Liver (tissue), 9 donors: Measurements from ENCODE around the gene GHDC. TPM values are rescaled to one million over a fixed set of nuclear protein-coding genes. Genes with fewer than 3 reads are reported as not detected.

ENCODE experiments used
- DNase-seq: peaks from one replicate; pipeline ENCODE4 v3.0.0-alpha.2; 2017; ENCODE audit warnings: low spot score
- H3K27ac ChIP-seq, 2 donors: one replicate each; pipeline ENCODE4 v1.7.0; 2013; ENCODE audit warnings: inconsistent platforms in 2 of 2, low read length in 2 of 2, control low read depth in 1 of 2, low read depth in 1 of 2, mild to moderate bottlenecking in 1 of 2
- H3K27me3 ChIP-seq, 4 donors: one replicate each; pipeline versions ENCODE4 v1.6.1 to v1.7.0; 2013; ENCODE audit warnings: low read length in 3 of 4, inconsistent platforms in 1 of 4, mild to moderate bottlenecking in 1 of 4, moderate library complexity in 1 of 4; ENCODE audit not compliant: control insufficient read depth in 4 of 4, insufficient read depth in 4 of 4
- H3K36me3 ChIP-seq, 4 donors: one replicate each; pipeline versions ENCODE4 v1.6.1 to v1.7.0; 2013; ENCODE audit warnings: low read length in 3 of 4, mild to moderate bottlenecking in 3 of 4, low read depth in 1 of 4, moderate library complexity in 1 of 4; ENCODE audit not compliant: control insufficient read depth in 4 of 4, insufficient read depth in 3 of 4
- H3K4me1 ChIP-seq, 4 donors: one replicate each; pipeline versions ENCODE4 v1.6.1 to v1.7.0; 2013; ENCODE audit warnings: low read length in 3 of 4, mild to moderate bottlenecking in 3 of 4, moderate library complexity in 1 of 4; ENCODE audit not compliant: control insufficient read depth in 4 of 4, insufficient read depth in 4 of 4
- H3K4me3 ChIP-seq, 3 donors: one replicate each; pipeline versions ENCODE4 v1.6.1 to v1.7.0; 2013; ENCODE audit warnings: low read length in 3 of 3, control low read depth in 1 of 3, low read depth in 1 of 3, mild to moderate bottlenecking in 1 of 3
- H3K9ac ChIP-seq, 2 donors: one replicate each; pipeline ENCODE4 v1.7.0; 2013; ENCODE audit warnings: low read length in 2 of 2, mild to moderate bottlenecking in 2 of 2, moderate library complexity in 2 of 2, control low read depth in 1 of 2, low read depth in 1 of 2
- H3K9me3 ChIP-seq, 4 donors: one replicate each; pipeline versions ENCODE4 v1.6.1 to v1.7.0; 2013; ENCODE audit warnings: low read length in 3 of 4; ENCODE audit not compliant: control insufficient read depth in 4 of 4
- EGR1 ChIP-seq, 2 donors: IDR thresholded peaks; 2 replicates each; pipeline ENCODE4 v1.6.1; 2016 to 2018; ENCODE audit warnings: antibody characterized with exemption in 2 of 2, low read depth in 2 of 2
- FOXA1 ChIP-seq: IDR thresholded peaks from 2 replicates; pipeline ENCODE4 v1.6.1; 2016; ENCODE audit warnings: antibody characterized with exemption
- FOXA2 ChIP-seq: IDR thresholded peaks from 2 replicates; pipeline ENCODE4 v1.6.1; 2016; ENCODE audit warnings: antibody characterized with exemption
- GABPA ChIP-seq, 2 donors: IDR thresholded peaks in 1 of 2; conservative IDR thresholded peaks in 1 of 2; 2 replicates each; pipeline ENCODE4 v1.6.1; 2016; ENCODE audit warnings: antibody characterized with exemption in 2 of 2, mild to moderate bottlenecking in 1 of 2, moderate library complexity in 1 of 2
- HNF4A ChIP-seq, 2 donors: conservative IDR thresholded peaks; 2 replicates each; pipeline ENCODE4 v1.6.1; 2016; ENCODE audit warnings: antibody characterized with exemption in 2 of 2, mild to moderate bottlenecking in 2 of 2
- HNF4G ChIP-seq: IDR thresholded peaks from 2 replicates; pipeline ENCODE4 v1.6.1; 2016; ENCODE audit warnings: antibody characterized with exemption
- JUND ChIP-seq, 2 donors: IDR thresholded peaks; 2 replicates each; pipeline ENCODE4 v1.6.1; 2016; ENCODE audit warnings: antibody characterized with exemption in 2 of 2
- MAX ChIP-seq: IDR thresholded peaks from 2 replicates; pipeline ENCODE4 v1.6.1; 2016; ENCODE audit warnings: antibody characterized with exemption
- NR2F2 ChIP-seq: IDR thresholded peaks from 2 replicates; pipeline ENCODE4 v1.6.1; 2016; ENCODE audit warnings: antibody characterized with exemption
- RAD21 ChIP-seq, 2 donors: IDR thresholded peaks; 2 replicates each; pipeline ENCODE4 v1.6.1; 2016; ENCODE audit warnings: antibody characterized with exemption in 2 of 2, mild to moderate bottlenecking in 2 of 2
- RXRA ChIP-seq, 2 donors: IDR thresholded peaks; 2 replicates each; pipeline ENCODE4 v1.6.1; 2017 to 2018; ENCODE audit warnings: antibody characterized with exemption in 2 of 2, mild to moderate bottlenecking in 1 of 2
- SP1 ChIP-seq: IDR thresholded peaks from 2 replicates; pipeline ENCODE4 v1.6.1; 2018; ENCODE audit warnings: antibody characterized with exemption, mild to moderate bottlenecking
- TAF1 ChIP-seq: conservative IDR thresholded peaks from 2 replicates; pipeline ENCODE4 v1.6.1; 2016; ENCODE audit warnings: antibody characterized with exemption, mild to moderate bottlenecking
- YY1 ChIP-seq: IDR thresholded peaks from 2 replicates; pipeline ENCODE4 v1.6.1; 2016; ENCODE audit warnings: antibody characterized with exemption, mild to moderate bottlenecking
- WGBS: extraction: QIAGEN DNeasy Blood & Tissue Kit; methylation state at CpG from one replicate; pipeline ENCODE4 v1.1.7; 2013; 5-methylcytosine and 5-hydroxymethylcytosine counted together
- polyA plus RNA-seq, 2 donors: library from polyadenylated mRNA; stranded (reverse) in 1 of 2; unstranded in 1 of 2; fragments of 200-250 nt in 1 of 2; fragments of >200 nt in 1 of 2; fragmentation: Nextera tagmentation in 1 of 2; extraction: Ambion mirVana in 1 of 2; gene quantifications; one replicate each; pipeline versions ENCODE4 v1.2.1 to v1.2.3, GENCODE V29; 2013 to 2015
- total RNA-seq, 2 donors: library from RNA; depleted of rRNA; stranded (reverse); fragments of >200 nt; gene quantifications; one replicate each; pipeline ENCODE4 v1.2.3, GENCODE V29; 2014
- TF ChIP-seq, protein P1 (sequence below): IDR thresholded peaks from 2 replicates; pipeline ENCODE4 v1.6.1; 2016; ENCODE audit warnings: antibody characterized with exemption
- TF ChIP-seq, protein P2 (sequence below): IDR thresholded peaks from 2 replicates; pipeline ENCODE4 v1.6.1; 2016; ENCODE audit warnings: antibody characterized with exemption, mild to moderate bottlenecking
- TF ChIP-seq, protein P3 (sequence below): fragments of 150-350 bp; IDR thresholded peaks from 2 replicates; pipeline ENCODE4 v1.5.1; 2017; ENCODE audit warnings: improper control_type of control experiment, low read depth, low read length; ENCODE audit not compliant: missing input control
- donor health status: healthy.
- donor health status: healthy.
- donor health status: healthy.
- donor health status: healthy.
- donor health status: healthy.

Gene GHDC
- total and polyA plus RNA-seq, 4 donors = 10.0 to 17.6 (median 12.3) TPM

DNA sequence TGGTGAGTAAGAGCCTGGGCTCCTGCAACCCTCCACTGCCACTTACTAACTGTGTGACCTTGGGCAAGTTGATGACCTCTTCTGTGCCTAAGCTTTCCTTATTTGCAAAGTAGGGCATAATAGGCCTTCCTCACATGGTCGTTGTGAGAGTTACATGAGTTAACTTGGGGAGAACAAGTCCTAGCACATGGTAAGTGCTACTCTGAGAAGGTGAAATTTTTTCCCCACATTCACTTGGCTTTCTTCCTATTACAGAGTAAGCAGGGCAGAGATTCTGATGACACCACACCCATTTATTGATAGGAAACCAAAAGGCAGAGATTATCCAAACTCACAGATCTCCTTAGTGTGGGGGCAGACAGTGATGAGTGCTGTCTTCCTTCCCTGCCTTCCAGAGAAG, 15.0 kb downstream of the GHDC start (continued):
- no peak for TF ChIP-seq MAX
- no peak for TF ChIP-seq FOXA2
- no peak for TF ChIP-seq TAF1

DNA sequence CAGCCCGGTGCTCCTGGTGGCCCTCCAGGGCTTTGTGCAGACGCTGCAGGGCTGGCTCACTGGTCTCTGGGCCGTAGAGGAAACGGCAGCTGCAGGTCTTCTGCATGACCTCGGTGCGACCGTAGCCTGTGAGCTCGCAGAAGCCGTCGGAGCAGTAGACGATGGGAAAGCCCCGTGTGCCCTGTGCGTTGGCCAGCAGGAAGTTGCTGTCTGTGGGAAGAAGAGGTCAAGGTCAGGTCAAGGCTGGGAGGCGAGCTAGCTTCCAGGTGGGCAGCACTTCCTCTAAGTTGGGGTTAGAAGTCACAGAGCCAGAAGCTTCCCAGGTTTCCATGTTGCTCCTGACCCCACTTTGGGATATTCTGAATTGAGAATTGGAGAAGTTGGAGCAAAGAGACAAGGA, 15.5 kb downstream of the GHDC start:
- DNase-seq = no peak
- Histone ChIP-seq H3K27ac (no peak overlapping the region), H3K9ac (no peak overlapping the region), H3K4me1 (peaks cover 6 to 23% (median 11%) of the 10 kb centered on the region in 4 donors), H3K27me3 (peaks cover 0 to 3% (median 0%) of the 10 kb centered on the region in 4 donors), H3K9me3 (no peaks in the 10 kb centered on the region), H3K4me3 (no peak overlapping the region), H3K36me3 (no peaks in the 10 kb centered on the region)
- no peak for TF ChIP-seq GABPA (IDR thresholded peaks at IDR 0.05 in 1 of 2, conservative IDR thresholded peaks at IDR 0.05 in 1 of 2)
- no peak for TF ChIP-seq SP1
- no peak for TF ChIP-seq YY1
- no peak for TF ChIP-seq HNF4G
- no peak for TF ChIP-seq FOXA1
- no peak for TF ChIP-seq FOXA2
- TF ChIP-seq, protein P1, sequence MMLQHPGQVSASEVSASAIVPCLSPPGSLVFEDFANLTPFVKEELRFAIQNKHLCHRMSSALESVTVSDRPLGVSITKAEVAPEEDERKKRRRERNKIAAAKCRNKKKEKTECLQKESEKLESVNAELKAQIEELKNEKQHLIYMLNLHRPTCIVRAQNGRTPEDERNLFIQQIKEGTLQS = no peak
- TF ChIP-seq, protein P2, sequence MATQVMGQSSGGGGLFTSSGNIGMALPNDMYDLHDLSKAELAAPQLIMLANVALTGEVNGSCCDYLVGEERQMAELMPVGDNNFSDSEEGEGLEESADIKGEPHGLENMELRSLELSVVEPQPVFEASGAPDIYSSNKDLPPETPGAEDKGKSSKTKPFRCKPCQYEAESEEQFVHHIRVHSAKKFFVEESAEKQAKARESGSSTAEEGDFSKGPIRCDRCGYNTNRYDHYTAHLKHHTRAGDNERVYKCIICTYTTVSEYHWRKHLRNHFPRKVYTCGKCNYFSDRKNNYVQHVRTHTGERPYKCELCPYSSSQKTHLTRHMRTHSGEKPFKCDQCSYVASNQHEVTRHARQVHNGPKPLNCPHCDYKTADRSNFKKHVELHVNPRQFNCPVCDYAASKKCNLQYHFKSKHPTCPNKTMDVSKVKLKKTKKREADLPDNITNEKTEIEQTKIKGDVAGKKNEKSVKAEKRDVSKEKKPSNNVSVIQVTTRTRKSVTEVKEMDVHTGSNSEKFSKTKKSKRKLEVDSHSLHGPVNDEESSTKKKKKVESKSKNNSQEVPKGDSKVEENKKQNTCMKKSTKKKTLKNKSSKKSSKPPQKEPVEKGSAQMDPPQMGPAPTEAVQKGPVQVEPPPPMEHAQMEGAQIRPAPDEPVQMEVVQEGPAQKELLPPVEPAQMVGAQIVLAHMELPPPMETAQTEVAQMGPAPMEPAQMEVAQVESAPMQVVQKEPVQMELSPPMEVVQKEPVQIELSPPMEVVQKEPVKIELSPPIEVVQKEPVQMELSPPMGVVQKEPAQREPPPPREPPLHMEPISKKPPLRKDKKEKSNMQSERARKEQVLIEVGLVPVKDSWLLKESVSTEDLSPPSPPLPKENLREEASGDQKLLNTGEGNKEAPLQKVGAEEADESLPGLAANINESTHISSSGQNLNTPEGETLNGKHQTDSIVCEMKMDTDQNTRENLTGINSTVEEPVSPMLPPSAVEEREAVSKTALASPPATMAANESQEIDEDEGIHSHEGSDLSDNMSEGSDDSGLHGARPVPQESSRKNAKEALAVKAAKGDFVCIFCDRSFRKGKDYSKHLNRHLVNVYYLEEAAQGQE = no peak
- TF ChIP-seq TAF1 = no peak
- TF ChIP-seq, protein P3, sequence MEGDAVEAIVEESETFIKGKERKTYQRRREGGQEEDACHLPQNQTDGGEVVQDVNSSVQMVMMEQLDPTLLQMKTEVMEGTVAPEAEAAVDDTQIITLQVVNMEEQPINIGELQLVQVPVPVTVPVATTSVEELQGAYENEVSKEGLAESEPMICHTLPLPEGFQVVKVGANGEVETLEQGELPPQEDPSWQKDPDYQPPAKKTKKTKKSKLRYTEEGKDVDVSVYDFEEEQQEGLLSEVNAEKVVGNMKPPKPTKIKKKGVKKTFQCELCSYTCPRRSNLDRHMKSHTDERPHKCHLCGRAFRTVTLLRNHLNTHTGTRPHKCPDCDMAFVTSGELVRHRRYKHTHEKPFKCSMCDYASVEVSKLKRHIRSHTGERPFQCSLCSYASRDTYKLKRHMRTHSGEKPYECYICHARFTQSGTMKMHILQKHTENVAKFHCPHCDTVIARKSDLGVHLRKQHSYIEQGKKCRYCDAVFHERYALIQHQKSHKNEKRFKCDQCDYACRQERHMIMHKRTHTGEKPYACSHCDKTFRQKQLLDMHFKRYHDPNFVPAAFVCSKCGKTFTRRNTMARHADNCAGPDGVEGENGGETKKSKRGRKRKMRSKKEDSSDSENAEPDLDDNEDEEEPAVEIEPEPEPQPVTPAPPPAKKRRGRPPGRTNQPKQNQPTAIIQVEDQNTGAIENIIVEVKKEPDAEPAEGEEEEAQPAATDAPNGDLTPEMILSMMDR = no peak
- no peak for TF ChIP-seq HNF4A (conservative IDR thresholded peaks at IDR 0.05)
- TF ChIP-seq NR2F2 = no peak
- WGBS = 26% methylated on average over 14 of the region's 14 CpGs

- peaks cover 0 to 3% (median 0%) of the 10 kb centered on the region in 4 donors for H3K27me3 ChIP-seq
- no peak overlapping the region for H3K9ac ChIP-seq
- no peak overlapping the region for H3K27ac ChIP-seq
- H3K36me3 ChIP-seq = no peaks in the 10 kb centered on the region
- no peak for DNase-seq
- H3K4me1 ChIP-seq = peaks cover 6 to 18% (median 9%) of the 10 kb centered on the region in 4 donors
- TF ChIP-seq RXRA (IDR thresholded peaks at IDR 0.05) (no peak), HNF4A (conservative IDR thresholded peaks at IDR 0.05) (no peak), RAD21 (IDR thresholded peaks at IDR 0.05) (no peak), TAF1 (no peak), JUND (IDR thresholded peaks at IDR 0.05) (no peak), NR2F2 (no peak), FOXA1 (no peak), GABPA (IDR thresholded peaks at IDR 0.05 in 1 of 2, conservative IDR thresholded peaks at IDR 0.05 in 1 of 2) (no peak), HNF4G (no peak), EGR1 (IDR thresholded peaks at IDR 0.05; ENCODE audit: low read depth in 2 of 2) (no peak), MAX (no peak), FOXA2 (no peak), SP1 (no peak)
- TF ChIP-seq, protein P3 = no peak
- TF ChIP-seq, protein P1 = no peak
- TF ChIP-seq, protein P2 = no peak
- H3K9me3 ChIP-seq = no peaks in the 10 kb centered on the region
- 85% methylated on average over 2 of the region's 2 CpGs for WGBS
- H3K4me3 ChIP-seq = no peak overlapping the region
Measured at GRCh38 chr17:42177684-42178083, 16.6 kb downstream of the GHDC start.
